DND-41 (cell line): ENCODE data around the gene PRKCB.

Experiments
- ATAC-seq: fragments of 200-7000 bp; cut with Tn5 transposase; 3 replicates; pipeline ENCODE4 v1.9.1; 2021; ENCODE audit warnings: low read depth; ENCODE audit not compliant: insufficient read depth
- DNase-seq: peaks from one replicate; pipeline ENCODE4 v3.0.0-alpha.2; 2020
- H2AFZ ChIP-seq: 2 replicates; pipeline ENCODE4 v1.6.0; 2012; ENCODE audit warnings: low read depth, low read length
- H3K27ac ChIP-seq: 2 replicates; pipeline ENCODE4 v1.5.1; 2012; ENCODE audit warnings: low read length, inconsistent platforms
- H3K27me3 ChIP-seq: fragments of 200-600 bp; sonication (generic); 2 replicates; pipeline ENCODE4 v1.6.0; 2012; ENCODE audit warnings: low read length, mild to moderate bottlenecking, inconsistent platforms; ENCODE audit not compliant: insufficient read depth, poor library complexity
- H3K36me3 ChIP-seq: 2 replicates; pipeline ENCODE4 v1.5.1; 2012; ENCODE audit warnings: low read length, inconsistent platforms; ENCODE audit not compliant: insufficient read depth
- H3K4me1 ChIP-seq: 2 replicates; pipeline ENCODE4 v1.5.1; 2012; ENCODE audit warnings: mild to moderate bottlenecking, low read length; ENCODE audit not compliant: insufficient read depth
- H3K4me2 ChIP-seq: 2 replicates; pipeline ENCODE4 v1.6.0; 2012; ENCODE audit warnings: mild to moderate bottlenecking, moderate library complexity, low read length, inconsistent platforms; ENCODE audit not compliant: insufficient read depth
- H3K4me3 ChIP-seq, 2 experiments: fragments of 200-600 bp in 1 of 2; shearing (Covaris generic) in 1 of 2; 2 replicates each; pipeline ENCODE4 v1.5.1; 2012 to 2016; ENCODE audit warnings: inconsistent platforms in 2 of 2, low read length in 2 of 2, mild to moderate bottlenecking in 2 of 2, low read depth in 1 of 2, moderate library complexity in 1 of 2
- H3K79me2 ChIP-seq: 2 replicates; pipeline ENCODE4 v1.6.0; 2012; ENCODE audit warnings: low read length, inconsistent platforms; ENCODE audit not compliant: insufficient read depth
- H3K9ac ChIP-seq: 2 replicates; pipeline ENCODE4 v1.6.0; 2012; ENCODE audit warnings: low read depth, mild to moderate bottlenecking, inconsistent platforms, low read length, moderate library complexity
- H3K9me3 ChIP-seq: 2 replicates; pipeline ENCODE4 v1.5.1; 2012; ENCODE audit warnings: low read length, moderate library complexity, mild to moderate bottlenecking, inconsistent platforms; ENCODE audit not compliant: insufficient read depth, severe bottlenecking
- H4K20me1 ChIP-seq: 2 replicates; pipeline ENCODE4 v1.6.0; 2012; ENCODE audit warnings: low read length; ENCODE audit not compliant: insufficient read depth
- CTCF ChIP-seq: IDR thresholded peaks from 2 replicates; pipeline ENCODE4 v1.5.1; 2012; ENCODE audit warnings: borderline replicate concordance, low read length, moderate library complexity, mild to moderate bottlenecking; ENCODE audit not compliant: poor library complexity, severe bottlenecking; ENCODE audit errors: extremely low read depth
- EZH2 ChIP-seq: IDR thresholded peaks from 3 replicates; pipeline ENCODE4 v1.6.1; 2012; ENCODE audit warnings: borderline replicate concordance, low read depth, mild to moderate bottlenecking, moderate library complexity, low read length, inconsistent platforms; ENCODE audit not compliant: severe bottlenecking

Gene PRKCB

GRCh38 chr16:23835390-23836077, at the start of gene PRKCB:
TSS of gene PRKCB (plus strand) at chr16:23835983.
- peak; percentile 93 for DNase-seq
- Histone ChIP-seq H3K9me3 (no peaks in the 10 kb centered on the region), H2AFZ (peak within 1 kb of the TSS; percentile 73)

GRCh38 chr16:23786964-23787561, 48.7 kb upstream of the PRKCB start:
- H3K4me3 ChIP-seq: no peak overlapping the region
- no peaks in the 10 kb centered on the region for H3K27me3 ChIP-seq
- H3K27ac ChIP-seq: no peak overlapping the region
- H3K4me2 ChIP-seq: no peak overlapping the region
- H3K4me1 ChIP-seq: no peaks in the 10 kb centered on the region
- H3K9ac ChIP-seq: no peak overlapping the region
- H2AFZ ChIP-seq: no peak overlapping the region
- no peaks in the 10 kb centered on the region for H3K79me2 ChIP-seq
- no peaks in the 10 kb centered on the region for H4K20me1 ChIP-seq
- H3K36me3 ChIP-seq: no peaks in the 10 kb centered on the region
- TF ChIP-seq EZH2 (no peak), CTCF (no peak)
- no peaks in the 10 kb centered on the region for H3K9me3 ChIP-seq
- DNase-seq: no peak
- ATAC-seq: no peak

More at GRCh38 chr16:23835390-23836077, at the start of gene PRKCB:
- no peaks in the 10 kb centered on the region for H3K27me3 ChIP-seq
- ATAC-seq: peak; percentile 79
- peak within 1 kb of the TSS; percentile 55 to 64 for H3K4me3 ChIP-seq
- H3K4me1 ChIP-seq: peaks cover 53% of the 10 kb centered on the region
- H3K4me2 ChIP-seq: peak within 1 kb of the TSS; percentile 91
- peaks cover 44% of the 10 kb centered on the region for H3K79me2 ChIP-seq
- peaks cover 8% of the 10 kb centered on the region; the same call in 1 of the 2 replicates for H4K20me1 ChIP-seq
- peaks cover 20% of the 10 kb centered on the region for H3K36me3 ChIP-seq
- no peak for TF ChIP-seq EZH2
- no peak for TF ChIP-seq CTCF
- H3K27ac ChIP-seq: peak within 1 kb of the TSS; percentile 57
- peak within 1 kb of the TSS; percentile 80 for H3K9ac ChIP-seq

GRCh38 chr16:23788685-23789084, 47.1 kb upstream of the PRKCB start:
- Histone ChIP-seq H3K36me3 (no peaks in the 10 kb centered on the region), H3K4me2 (no peak overlapping the region), H3K9ac (no peak overlapping the region), H3K9me3 (no peaks in the 10 kb centered on the region), H4K20me1 (no peaks in the 10 kb centered on the region), H3K4me3 (no peak overlapping the region), H3K27ac (no peak overlapping the region), H2AFZ (no peak overlapping the region), H3K79me2 (no peaks in the 10 kb centered on the region), H3K27me3 (no peaks in the 10 kb centered on the region), H3K4me1 (no peaks in the 10 kb centered on the region)
- DNase-seq (no peak), ATAC-seq (no peak)
- no peak for TF ChIP-seq EZH2

- Histone ChIP-seq H3K4me3 (no peak overlapping the region), H4K20me1 (no peaks in the 10 kb centered on the region), H3K4me1 (no peaks in the 10 kb centered on the region), H3K27ac (no peak overlapping the region), H3K9me3 (no peaks in the 10 kb centered on the region), H3K9ac (no peak overlapping the region), H3K36me3 (no peaks in the 10 kb centered on the region), H3K79me2 (no peaks in the 10 kb centered on the region), H3K4me2 (no peak overlapping the region), H2AFZ (no peak overlapping the region), H3K27me3 (no peaks in the 10 kb centered on the region)
- TF ChIP-seq EZH2 (no peak), CTCF (no peak)
- ATAC-seq (no peak), DNase-seq (no peak)
Observed at GRCh38 chr16:23795378-23795777, 40.4 kb upstream of the PRKCB start.
